HL-60 (cell line): Measurements from ENCODE around the gene TAF1L.

Experiments
- DNase-seq, 2 experiments: peaks; one replicate each; pipeline ENCODE4 v3.0.0-alpha.2; 2010 to 2020; ENCODE audit warnings: low read depth in 1 of 2, low spot score in 1 of 2
- H3K27ac ChIP-seq: fragments of 250-450 bp; sonication (Bioruptor Pico); replicated peaks from 2 replicates; pipeline ENCODE4 v1.5.1; 2020; ENCODE audit warnings: mild to moderate bottlenecking, moderate library complexity
- H3K27me3 ChIP-seq: fragments of 250-450 bp; sonication (Bioruptor Pico); 2 replicates; pipeline ENCODE4 v1.5.1; 2021; ENCODE audit warnings: mild to moderate bottlenecking, moderate library complexity; ENCODE audit not compliant: insufficient read depth, poor library complexity, severe bottlenecking
- H3K4me3 ChIP-seq: replicated peaks from 2 replicates; pipeline ENCODE4 v1.5.1; 2011; ENCODE audit warnings: mild to moderate bottlenecking, control low read depth, low read length; ENCODE audit not compliant: insufficient read depth
- GABPA ChIP-seq: IDR thresholded peaks from 2 replicates; pipeline ENCODE4 v1.6.1; 2012; ENCODE audit warnings: low read depth
- POLR2AphosphoS5 ChIP-seq: IDR thresholded peaks from 2 replicates; pipeline ENCODE4 v1.6.1; 2012; ENCODE audit warnings: low read depth
- SPI1 ChIP-seq: IDR thresholded peaks from 2 replicates; pipeline ENCODE4 v1.6.1; 2012; ENCODE audit warnings: low read depth, mild to moderate bottlenecking, borderline replicate concordance
- long read RNA-seq: library from polyadenylated mRNA; unstranded; transcript quantifications from one replicate; pipeline ENCODE4 v2.0.0, GENCODE V29; 2020
- TF ChIP-seq, protein P1 (sequence below): IDR thresholded peaks from one replicate; pipeline ENCODE4 v1.5.1; 2011; ENCODE audit warnings: low read length, control low read depth, inconsistent platforms; ENCODE audit not compliant: insufficient read depth
- TF ChIP-seq, protein P2 (sequence below): IDR thresholded peaks from 2 replicates; pipeline ENCODE4 v1.6.1; 2012; ENCODE audit warnings: low read depth; ENCODE audit not compliant: insufficient replicate concordance

TAF1L gene, protein sequence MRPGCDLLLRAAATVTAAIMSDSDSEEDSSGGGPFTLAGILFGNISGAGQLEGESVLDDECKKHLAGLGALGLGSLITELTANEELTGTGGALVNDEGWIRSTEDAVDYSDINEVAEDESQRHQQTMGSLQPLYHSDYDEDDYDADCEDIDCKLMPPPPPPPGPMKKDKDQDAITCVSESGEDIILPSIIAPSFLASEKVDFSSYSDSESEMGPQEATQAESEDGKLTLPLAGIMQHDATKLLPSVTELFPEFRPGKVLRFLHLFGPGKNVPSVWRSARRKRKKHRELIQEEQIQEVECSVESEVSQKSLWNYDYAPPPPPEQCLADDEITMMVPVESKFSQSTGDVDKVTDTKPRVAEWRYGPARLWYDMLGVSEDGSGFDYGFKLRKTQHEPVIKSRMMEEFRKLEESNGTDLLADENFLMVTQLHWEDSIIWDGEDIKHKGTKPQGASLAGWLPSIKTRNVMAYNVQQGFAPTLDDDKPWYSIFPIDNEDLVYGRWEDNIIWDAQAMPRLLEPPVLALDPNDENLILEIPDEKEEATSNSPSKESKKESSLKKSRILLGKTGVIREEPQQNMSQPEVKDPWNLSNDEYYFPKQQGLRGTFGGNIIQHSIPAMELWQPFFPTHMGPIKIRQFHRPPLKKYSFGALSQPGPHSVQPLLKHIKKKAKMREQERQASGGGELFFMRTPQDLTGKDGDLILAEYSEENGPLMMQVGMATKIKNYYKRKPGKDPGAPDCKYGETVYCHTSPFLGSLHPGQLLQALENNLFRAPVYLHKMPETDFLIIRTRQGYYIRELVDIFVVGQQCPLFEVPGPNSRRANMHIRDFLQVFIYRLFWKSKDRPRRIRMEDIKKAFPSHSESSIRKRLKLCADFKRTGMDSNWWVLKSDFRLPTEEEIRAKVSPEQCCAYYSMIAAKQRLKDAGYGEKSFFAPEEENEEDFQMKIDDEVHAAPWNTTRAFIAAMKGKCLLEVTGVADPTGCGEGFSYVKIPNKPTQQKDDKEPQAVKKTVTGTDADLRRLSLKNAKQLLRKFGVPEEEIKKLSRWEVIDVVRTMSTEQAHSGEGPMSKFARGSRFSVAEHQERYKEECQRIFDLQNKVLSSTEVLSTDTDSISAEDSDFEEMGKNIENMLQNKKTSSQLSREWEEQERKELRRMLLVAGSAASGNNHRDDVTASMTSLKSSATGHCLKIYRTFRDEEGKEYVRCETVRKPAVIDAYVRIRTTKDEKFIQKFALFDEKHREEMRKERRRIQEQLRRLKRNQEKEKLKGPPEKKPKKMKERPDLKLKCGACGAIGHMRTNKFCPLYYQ (N-terminal part only)
- long read RNA-seq: 0 reads

DNA sequence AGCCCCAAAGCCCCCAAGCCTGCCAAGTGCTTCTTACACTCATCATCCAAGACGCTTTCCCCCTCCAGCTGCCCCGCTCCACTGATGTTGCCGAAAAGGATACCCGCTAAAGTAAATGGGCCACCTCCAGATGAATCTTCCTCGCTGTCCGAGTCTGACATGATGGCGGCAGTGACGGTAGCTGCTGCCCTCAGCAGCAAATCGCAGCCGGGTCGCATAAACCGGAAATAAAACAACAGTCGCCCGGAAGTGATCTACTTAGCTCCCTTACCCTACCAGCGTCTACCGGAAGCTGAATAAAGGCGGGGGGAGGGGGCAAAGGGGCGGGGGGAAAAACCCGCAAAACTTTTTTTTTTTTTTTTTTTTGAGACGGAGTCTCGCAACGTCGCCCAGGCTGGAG, at the start of gene TAF1L:
Gene TAF1L (minus strand): TSS at position 308 of the 400 bp plus-strand sequence. CDS start 90 bp downstream, at position 218.
- Histone ChIP-seq H3K27me3 (no peaks in the 10 kb centered on the region), H3K4me3 (no peak within 1 kb of the TSS), H3K27ac (no peak within 1 kb of the TSS)
- no peak for DNase-seq
- no peak for TF ChIP-seq POLR2AphosphoS5
- TF ChIP-seq, protein P1, sequence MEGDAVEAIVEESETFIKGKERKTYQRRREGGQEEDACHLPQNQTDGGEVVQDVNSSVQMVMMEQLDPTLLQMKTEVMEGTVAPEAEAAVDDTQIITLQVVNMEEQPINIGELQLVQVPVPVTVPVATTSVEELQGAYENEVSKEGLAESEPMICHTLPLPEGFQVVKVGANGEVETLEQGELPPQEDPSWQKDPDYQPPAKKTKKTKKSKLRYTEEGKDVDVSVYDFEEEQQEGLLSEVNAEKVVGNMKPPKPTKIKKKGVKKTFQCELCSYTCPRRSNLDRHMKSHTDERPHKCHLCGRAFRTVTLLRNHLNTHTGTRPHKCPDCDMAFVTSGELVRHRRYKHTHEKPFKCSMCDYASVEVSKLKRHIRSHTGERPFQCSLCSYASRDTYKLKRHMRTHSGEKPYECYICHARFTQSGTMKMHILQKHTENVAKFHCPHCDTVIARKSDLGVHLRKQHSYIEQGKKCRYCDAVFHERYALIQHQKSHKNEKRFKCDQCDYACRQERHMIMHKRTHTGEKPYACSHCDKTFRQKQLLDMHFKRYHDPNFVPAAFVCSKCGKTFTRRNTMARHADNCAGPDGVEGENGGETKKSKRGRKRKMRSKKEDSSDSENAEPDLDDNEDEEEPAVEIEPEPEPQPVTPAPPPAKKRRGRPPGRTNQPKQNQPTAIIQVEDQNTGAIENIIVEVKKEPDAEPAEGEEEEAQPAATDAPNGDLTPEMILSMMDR: no peak
- TF ChIP-seq, protein P2, sequence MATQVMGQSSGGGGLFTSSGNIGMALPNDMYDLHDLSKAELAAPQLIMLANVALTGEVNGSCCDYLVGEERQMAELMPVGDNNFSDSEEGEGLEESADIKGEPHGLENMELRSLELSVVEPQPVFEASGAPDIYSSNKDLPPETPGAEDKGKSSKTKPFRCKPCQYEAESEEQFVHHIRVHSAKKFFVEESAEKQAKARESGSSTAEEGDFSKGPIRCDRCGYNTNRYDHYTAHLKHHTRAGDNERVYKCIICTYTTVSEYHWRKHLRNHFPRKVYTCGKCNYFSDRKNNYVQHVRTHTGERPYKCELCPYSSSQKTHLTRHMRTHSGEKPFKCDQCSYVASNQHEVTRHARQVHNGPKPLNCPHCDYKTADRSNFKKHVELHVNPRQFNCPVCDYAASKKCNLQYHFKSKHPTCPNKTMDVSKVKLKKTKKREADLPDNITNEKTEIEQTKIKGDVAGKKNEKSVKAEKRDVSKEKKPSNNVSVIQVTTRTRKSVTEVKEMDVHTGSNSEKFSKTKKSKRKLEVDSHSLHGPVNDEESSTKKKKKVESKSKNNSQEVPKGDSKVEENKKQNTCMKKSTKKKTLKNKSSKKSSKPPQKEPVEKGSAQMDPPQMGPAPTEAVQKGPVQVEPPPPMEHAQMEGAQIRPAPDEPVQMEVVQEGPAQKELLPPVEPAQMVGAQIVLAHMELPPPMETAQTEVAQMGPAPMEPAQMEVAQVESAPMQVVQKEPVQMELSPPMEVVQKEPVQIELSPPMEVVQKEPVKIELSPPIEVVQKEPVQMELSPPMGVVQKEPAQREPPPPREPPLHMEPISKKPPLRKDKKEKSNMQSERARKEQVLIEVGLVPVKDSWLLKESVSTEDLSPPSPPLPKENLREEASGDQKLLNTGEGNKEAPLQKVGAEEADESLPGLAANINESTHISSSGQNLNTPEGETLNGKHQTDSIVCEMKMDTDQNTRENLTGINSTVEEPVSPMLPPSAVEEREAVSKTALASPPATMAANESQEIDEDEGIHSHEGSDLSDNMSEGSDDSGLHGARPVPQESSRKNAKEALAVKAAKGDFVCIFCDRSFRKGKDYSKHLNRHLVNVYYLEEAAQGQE: no peak
- TF ChIP-seq GABPA: no peak
- no peak for TF ChIP-seq SPI1

DNA sequence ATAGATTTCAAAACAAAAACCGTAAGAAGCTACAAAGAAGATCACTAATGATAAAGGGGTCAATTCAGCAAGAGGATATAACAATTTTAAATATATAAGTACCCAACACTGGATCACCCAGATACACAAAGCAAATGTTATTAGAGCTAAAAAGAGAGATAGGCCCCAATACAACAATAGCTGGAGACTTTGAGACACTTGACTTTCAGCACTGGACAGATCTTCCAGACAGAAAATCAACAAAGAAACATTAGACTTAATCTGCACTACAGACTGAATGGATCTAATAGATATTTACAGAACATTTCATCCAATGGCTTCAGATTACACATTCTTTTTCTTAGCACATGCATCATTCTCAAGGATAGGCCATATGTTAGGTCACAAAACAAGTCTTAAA, 46.3 kb upstream of the TAF1L start:
- peaks cover 1% of the 10 kb centered on the region for H3K27me3 ChIP-seq

DNA sequence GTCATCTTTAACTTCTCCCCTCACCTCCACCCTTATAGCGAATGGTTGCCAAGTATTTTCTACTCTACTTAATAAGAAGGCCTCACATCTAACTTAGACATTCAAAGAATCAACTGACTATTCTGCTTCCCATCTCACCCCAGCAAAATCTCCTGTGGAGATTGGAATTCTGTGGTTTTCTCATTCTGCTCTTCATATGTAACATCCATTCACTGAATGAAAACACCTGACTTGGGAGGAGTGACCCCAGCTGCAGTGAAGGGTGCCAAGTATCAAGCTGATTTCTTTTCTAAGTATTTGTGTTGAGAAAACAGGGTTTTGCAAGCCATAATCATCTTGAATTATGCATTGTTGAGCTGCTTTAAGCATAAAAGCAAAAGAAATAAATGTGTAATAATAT, 42.5 kb upstream of the TAF1L start:
- Histone ChIP-seq H3K4me3 (no peak overlapping the region), H3K27me3 (peaks cover 3% of the 10 kb centered on the region), H3K27ac (no peak overlapping the region)
- TF ChIP-seq, protein P1: no peak
- TF ChIP-seq GABPA (no peak), POLR2AphosphoS5 (no peak), SPI1 (no peak)
- TF ChIP-seq, protein P2: no peak
- DNase-seq: no peak

More for the DNA sequence above, 46.3 kb upstream of the TAF1L start:
- H3K27ac ChIP-seq: no peak overlapping the region
- TF ChIP-seq POLR2AphosphoS5: no peak
- TF ChIP-seq, protein P2: peak; percentile 80
- no peak for DNase-seq
- no peak overlapping the region for H3K4me3 ChIP-seq
